Activated gamma-delta T cell treated with Interleukin-2 at 50 U/mL for 16 hours (primary cell): ENCODE measurements around the gene KCNQ5.

Experiments used
- DNase-seq: peaks from one replicate; pipeline ENCODE4 v3.0.0-alpha.2; 2020

KCNQ5 gene

DNA sequence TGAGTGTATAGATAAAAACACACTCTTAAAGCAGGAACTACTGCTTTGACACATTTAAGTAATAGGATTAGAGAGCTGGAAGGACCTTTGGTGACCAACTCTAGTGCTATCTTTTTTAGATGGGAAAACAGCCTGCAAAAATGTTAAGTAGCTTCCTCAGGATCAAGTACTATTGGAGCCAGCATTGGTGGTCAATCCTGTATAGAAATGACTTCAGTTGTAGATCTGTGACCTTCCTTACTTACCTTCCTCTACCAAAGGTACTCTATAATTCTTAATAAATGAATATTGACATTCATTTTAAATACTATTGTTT lies 18.7 kb downstream of the KCNQ5 start:
- no peak for DNase-seq

DNA sequence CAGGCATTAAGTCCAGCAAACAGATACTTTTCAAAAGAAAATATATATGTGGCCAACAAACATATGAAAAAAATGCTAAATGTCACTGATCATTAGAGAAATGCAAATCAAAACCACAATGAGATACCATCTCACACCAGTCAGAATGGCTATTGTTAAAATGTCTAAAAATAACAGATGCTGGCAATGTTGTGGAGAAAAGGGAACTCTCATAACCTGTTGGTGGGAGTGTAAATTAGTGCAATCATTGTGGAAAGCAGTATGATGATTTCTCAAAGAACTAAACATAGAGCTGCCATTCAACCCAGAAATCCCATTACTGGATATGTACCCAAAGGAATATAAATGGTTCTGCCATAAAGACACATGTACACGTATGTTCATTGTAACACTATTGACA lies 20.6 kb downstream of the KCNQ5 start:
- DNase-seq = no peak

GRCh38 chr6:72643214-72643613 lies 21.4 kb downstream of the KCNQ5 start:
- DNase-seq = no peak

- DNase-seq = no peak
Observed at GRCh38 chr6:72646604-72647485, 25.0 kb downstream of the KCNQ5 start.

DNA sequence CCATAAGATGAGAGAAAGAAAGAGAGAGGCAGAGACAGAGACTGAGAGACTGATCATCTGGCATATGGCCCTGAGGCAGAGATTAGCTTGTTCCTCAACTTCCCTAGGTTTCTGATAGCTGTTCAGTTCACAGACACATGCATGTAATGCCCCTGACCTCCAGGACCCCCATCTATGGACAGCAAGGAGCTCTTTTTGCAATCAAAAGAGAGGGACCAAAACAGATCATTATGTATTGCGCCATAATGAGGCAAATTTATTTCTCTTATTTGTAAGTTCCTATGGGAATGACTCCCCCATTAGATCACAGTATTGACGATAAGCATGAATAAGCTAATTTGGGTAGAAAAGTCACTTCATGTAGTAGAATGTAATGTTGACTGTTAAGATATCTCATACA lies 25.6 kb downstream of the KCNQ5 start:
- DNase-seq = no peak

GRCh38 chr6:72649032-72649984 lies 27.4 kb downstream of the KCNQ5 start:
- no peak for DNase-seq

- no peak for DNase-seq
Observed at GRCh38 chr6:72650081-72650745, 28.3 kb downstream of the KCNQ5 start.

- DNase-seq = no peak
Observed at GRCh38 chr6:72651174-72651573, 29.3 kb downstream of the KCNQ5 start.

GRCh38 chr6:72651967-72652956 lies 30.4 kb downstream of the KCNQ5 start:
- no peak for DNase-seq

DNA sequence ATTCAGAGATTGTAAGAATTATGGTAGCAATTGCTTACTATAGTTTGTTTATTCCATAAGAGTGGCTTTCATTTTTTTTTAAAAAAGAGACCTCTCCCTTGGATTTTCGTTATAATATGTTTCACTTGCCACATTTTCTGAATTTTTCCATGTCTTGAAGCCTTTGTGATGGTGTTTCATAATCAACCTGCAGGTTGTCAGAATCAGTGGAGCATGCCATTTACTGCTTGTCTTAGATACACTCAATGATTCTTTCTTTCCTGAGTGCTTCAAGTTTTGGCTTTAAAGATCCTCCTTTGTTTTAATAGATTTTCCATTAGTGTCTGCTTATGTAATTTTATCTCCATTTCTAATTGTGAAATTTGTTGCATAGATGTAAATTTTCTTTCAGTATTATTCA lies 31.2 kb downstream of the KCNQ5 start:
- DNase-seq = no peak

DNA sequence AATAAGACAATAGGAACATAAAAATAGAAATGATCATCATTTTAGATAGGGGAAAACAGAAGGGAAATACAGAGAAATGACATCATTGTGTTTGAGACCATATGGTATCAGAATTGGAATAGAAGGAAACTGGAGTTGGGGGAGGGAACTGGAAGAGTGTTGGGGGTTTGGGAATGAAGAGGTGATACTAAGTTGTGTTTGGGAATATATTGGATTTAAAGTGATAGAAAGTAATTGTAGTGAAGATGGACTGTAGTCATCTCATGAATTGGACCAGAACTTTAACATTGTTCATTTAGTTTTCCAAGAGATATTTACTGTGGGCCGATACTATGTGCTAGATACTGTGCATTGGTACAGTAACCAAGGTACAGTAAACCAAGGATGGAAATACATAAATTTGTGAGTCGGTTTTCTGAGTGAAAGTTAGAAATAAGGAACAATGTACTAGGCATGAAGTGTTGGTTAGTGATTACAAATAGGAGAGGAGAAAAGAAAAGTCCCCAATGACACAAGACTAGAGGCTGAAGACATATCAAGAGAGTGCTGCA lies 32.3 kb downstream of the KCNQ5 start:
- DNase-seq = no peak

GRCh38 chr6:72657407-72658197 lies 35.7 kb downstream of the KCNQ5 start:
- no peak for DNase-seq

DNA sequence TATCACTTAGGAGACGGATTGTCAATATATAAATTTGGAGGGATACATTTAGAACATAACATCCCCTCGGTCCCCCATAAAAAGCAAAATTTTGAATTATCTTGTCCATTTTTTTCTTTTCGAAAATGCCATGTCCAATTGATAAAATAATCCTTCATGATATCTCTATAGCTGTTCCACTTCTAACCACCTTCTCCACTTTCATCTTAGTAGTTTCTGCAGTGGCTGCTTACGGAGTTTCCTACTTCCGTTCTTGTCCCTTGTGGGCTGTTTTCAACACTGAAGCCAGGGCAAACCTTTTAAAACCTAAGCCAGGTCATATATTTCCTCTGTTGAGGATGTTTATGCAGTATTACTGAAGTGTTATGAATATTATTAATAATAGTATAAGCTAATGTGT lies 37.9 kb downstream of the KCNQ5 start:
- DNase-seq = no peak

DNA sequence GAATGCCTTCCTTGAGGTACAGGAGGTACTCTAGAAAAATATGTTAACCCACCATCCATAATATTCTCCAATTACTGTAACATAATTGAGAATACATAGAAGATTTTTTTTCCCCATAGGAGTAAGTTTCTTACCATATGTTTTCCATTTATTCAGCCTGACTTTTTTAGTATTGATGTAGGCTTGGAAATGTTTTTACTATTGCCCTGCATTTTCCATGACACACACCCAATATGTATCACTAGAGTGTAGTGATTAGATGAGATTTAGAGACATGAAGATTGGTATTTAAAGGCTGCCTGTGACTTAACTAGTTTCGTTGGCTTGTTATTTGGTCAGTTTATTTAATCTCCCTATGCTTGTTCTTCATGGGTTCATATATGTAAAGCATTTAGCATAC lies 39.5 kb downstream of the KCNQ5 start:
- DNase-seq = no peak

- no peak for DNase-seq
Observed at GRCh38 chr6:72665599-72665998, 43.7 kb downstream of the KCNQ5 start.

GRCh38 chr6:72669324-72669723 lies 47.5 kb downstream of the KCNQ5 start:
- no peak for DNase-seq

- no peak for DNase-seq
Observed at GRCh38 chr6:72672906-72673305, 51.0 kb downstream of the KCNQ5 start.

DNA sequence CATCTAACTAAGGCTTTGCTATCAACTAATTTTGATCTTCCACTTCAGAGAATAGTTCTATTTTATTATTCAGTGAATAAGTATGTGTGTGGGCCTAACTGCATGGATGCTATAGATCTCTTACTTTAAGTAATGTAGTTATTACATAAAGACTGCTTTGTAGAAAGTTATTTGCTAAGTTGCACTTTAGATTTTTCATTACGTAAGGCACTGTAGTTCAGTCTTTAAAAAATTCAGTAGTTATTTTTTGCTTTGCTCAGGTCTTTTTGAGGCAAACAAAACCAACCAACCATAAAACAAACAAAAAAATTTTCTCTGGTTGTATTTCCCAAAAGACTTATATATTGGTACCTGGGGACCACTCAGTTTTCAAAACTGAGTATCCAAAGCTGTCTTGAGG lies 53.0 kb downstream of the KCNQ5 start:
- DNase-seq = no peak

- no peak for DNase-seq
Observed at GRCh38 chr6:72675396-72675795, 53.5 kb downstream of the KCNQ5 start.

DNA sequence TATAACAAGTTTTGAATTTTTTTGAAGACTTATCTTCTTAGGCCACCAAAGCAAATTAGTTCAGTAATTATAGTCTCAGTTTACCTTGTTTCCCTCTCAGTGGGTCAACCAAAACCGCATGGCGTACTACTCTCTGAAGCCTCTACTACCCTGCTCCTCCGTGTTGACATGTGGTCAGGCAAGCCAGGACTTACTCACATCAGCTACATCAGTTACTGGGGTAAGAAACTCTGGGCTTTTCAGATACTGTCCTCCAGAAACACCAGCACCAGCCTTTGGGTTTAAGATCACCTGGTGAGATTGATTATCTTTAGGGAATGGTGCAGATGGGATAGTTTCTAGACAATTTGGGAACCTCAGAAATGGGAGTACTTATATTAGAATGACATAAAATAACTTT lies 55.1 kb downstream of the KCNQ5 start:
- DNase-seq = no peak

- no peak for DNase-seq
Observed at GRCh38 chr6:72677740-72678139, 55.9 kb downstream of the KCNQ5 start.
